Esophagus squamous epithelium (tissue), 5 donors: ENCODE results near the gene PRKG1. TPM values are rescaled to one million over a fixed set of nuclear protein-coding genes. Genes with fewer than 3 reads are reported as not detected.

Experiments
- DNase-seq: peaks from one replicate; lab custom pipeline; 2025; lab: John Stamatoyannopoulos, UW
- H3K27ac ChIP-seq, 4 donors: fragments of 200-600 bp; sonication (generic); one replicate each; pipeline ENCODE4 v1.5.1; 2016 to 2019; ENCODE audit warnings: mild to moderate bottlenecking in 1 of 4
- H3K27me3 ChIP-seq, 4 donors: fragments of 200-600 bp; sonication (generic); 1 replicate in 3 of 4; 2 replicates in 1 of 4; pipeline versions ENCODE4 v1.5.1 to v1.6.0; 2017 to 2021; ENCODE audit warnings: antibody characterized with exemption in 1 of 4
- H3K36me3 ChIP-seq, 3 donors: fragments of 200-600 bp; sonication (generic); one replicate each; pipeline ENCODE4 v1.5.1; 2016 to 2019
- H3K4me1 ChIP-seq, 3 donors: fragments of 200-600 bp; sonication (generic); one replicate each; pipeline ENCODE4 v1.5.1; 2017 to 2019
- H3K4me3 ChIP-seq, 4 donors: fragments of 200-600 bp; sonication (generic); 1 replicate in 3 of 4; 2 replicates in 1 of 4; pipeline ENCODE4 v1.5.1; 2016 to 2019; ENCODE audit warnings: mild to moderate bottlenecking in 2 of 4, moderate library complexity in 1 of 4
- H3K9me3 ChIP-seq, 3 donors: fragments of 200-600 bp; sonication (generic); one replicate each; pipeline ENCODE4 v1.5.1; 2016 to 2019
- POLR2A ChIP-seq, 4 donors: fragments of 450-650 bp; IDR thresholded peaks; one replicate each; pipeline ENCODE4 v1.6.1; 2017; ENCODE audit warnings: antibody characterized with exemption in 4 of 4, mild to moderate bottlenecking in 4 of 4, moderate library complexity in 3 of 4
- WGBS, 2 donors: methylation state at CpG; one replicate each; pipeline ENCODE4 v1.1.5; 2018; 5-methylcytosine and 5-hydroxymethylcytosine counted together
- intact Hi-C: fragments of 100-400 bp; cut with DNase I; formaldehyde crosslinking; loops from one replicate; pipeline ENCODE4 v1.15.0; 2022
- total RNA-seq, 4 donors: library from RNA; depleted of rRNA; stranded (reverse); fragments of >200 nt; gene quantifications; one replicate each; pipeline ENCODE4 v1.1.0, GENCODE V29; 2016
- TF ChIP-seq, protein P1 (sequence below), 6 experiments: fragments of 450-650 bp in 4 of 6; fragments of 200-600 bp in 2 of 6; sonication (generic) in 2 of 6; IDR thresholded peaks; one replicate each; pipeline ENCODE4 v1.5.1; 2016 to 2019; ENCODE audit warnings: antibody characterized with exemption in 6 of 6, mild to moderate bottlenecking in 4 of 6, moderate library complexity in 4 of 6
- donor health status: DM: yes; HTN: yes; CAD: no.

The PRKG1 gene
- total RNA-seq, 4 donors from 2014 or later: 2.0 to 10.9 (median 3.8) TPM

- Histone ChIP-seq H3K36me3 (no peaks in the 10 kb centered on the region), H3K4me1 (peaks cover 0 to 28% (median 8%) of the 10 kb centered on the region in 3 donors), H3K27me3 (no peaks in the 10 kb centered on the region), H3K27ac (no peak overlapping the region), H3K4me3 (no peak overlapping the region), H3K9me3 (no peaks in the 10 kb centered on the region)
- intact Hi-C loops: no loop called here
- TF ChIP-seq POLR2A (IDR thresholded peaks at IDR 0.05): no peak
- TF ChIP-seq, protein P1, sequence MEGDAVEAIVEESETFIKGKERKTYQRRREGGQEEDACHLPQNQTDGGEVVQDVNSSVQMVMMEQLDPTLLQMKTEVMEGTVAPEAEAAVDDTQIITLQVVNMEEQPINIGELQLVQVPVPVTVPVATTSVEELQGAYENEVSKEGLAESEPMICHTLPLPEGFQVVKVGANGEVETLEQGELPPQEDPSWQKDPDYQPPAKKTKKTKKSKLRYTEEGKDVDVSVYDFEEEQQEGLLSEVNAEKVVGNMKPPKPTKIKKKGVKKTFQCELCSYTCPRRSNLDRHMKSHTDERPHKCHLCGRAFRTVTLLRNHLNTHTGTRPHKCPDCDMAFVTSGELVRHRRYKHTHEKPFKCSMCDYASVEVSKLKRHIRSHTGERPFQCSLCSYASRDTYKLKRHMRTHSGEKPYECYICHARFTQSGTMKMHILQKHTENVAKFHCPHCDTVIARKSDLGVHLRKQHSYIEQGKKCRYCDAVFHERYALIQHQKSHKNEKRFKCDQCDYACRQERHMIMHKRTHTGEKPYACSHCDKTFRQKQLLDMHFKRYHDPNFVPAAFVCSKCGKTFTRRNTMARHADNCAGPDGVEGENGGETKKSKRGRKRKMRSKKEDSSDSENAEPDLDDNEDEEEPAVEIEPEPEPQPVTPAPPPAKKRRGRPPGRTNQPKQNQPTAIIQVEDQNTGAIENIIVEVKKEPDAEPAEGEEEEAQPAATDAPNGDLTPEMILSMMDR (IDR thresholded peaks at IDR 0.05): peak in 1 of 6 experiments; percentile 35
- no peak for DNase-seq
- WGBS, 2 donors: 53 to 55% methylated on average over 1 of the region's 1 CpG
Measured at GRCh38 chr10:51892965-51893658, 818.8 kb downstream of the PRKG1 start.

- Histone ChIP-seq H3K4me3 (no peak overlapping the region), H3K36me3 (no peaks in the 10 kb centered on the region), H3K27me3 (no peaks in the 10 kb centered on the region), H3K27ac (peak overlapping the region in 3 of 4 donors; percentile 24 to 37 (median 26)), H3K4me1 (peaks cover 0 to 28% (median 8%) of the 10 kb centered on the region in 3 donors), H3K9me3 (no peaks in the 10 kb centered on the region)
- TF ChIP-seq, protein P1 (IDR thresholded peaks at IDR 0.05): no peak
- TF ChIP-seq POLR2A (IDR thresholded peaks at IDR 0.05): no peak
- 35 to 38% methylated on average over 5 of the region's 5 CpGs for WGBS, 2 donors
- intact Hi-C loops: no loop called here
- no peak for DNase-seq
Measured at GRCh38 chr10:51894771-51895578, 820.7 kb downstream of the PRKG1 start.

DNA sequence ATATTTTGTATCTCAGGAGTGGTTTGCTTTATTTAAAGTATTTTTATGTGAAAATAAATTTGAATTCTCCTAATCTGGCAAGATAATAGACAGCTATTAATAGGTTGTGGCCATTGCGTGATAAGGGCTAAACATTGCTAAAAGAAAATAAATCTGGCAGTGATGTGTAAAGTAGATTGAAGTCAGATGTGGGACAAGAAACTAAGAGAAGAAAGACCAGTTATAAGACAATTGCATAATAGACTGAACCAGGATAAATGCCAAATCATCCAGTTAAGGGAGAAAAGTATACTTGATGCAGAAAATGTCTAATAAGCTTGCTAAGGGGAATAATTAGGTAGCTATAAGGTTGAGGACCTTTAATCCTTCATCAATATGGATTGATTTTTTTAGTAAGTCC lies 822.6 kb downstream of the PRKG1 start:
- no peaks in the 10 kb centered on the region for H3K9me3 ChIP-seq
- no peaks in the 10 kb centered on the region for H3K27me3 ChIP-seq
- DNase-seq: no peak
- H3K27ac ChIP-seq: no peak overlapping the region
- no peaks in the 10 kb centered on the region for H3K36me3 ChIP-seq
- peaks cover 0 to 28% (median 8%) of the 10 kb centered on the region in 3 donors for H3K4me1 ChIP-seq
- TF ChIP-seq, protein P1 (IDR thresholded peaks at IDR 0.05): no peak
- no peak for TF ChIP-seq POLR2A (IDR thresholded peaks at IDR 0.05)
- intact Hi-C loops: no loop called here
- 41 to 47% methylated on average over 1 of the region's 1 CpG for WGBS, 2 donors
- no peak overlapping the region for H3K4me3 ChIP-seq

DNA sequence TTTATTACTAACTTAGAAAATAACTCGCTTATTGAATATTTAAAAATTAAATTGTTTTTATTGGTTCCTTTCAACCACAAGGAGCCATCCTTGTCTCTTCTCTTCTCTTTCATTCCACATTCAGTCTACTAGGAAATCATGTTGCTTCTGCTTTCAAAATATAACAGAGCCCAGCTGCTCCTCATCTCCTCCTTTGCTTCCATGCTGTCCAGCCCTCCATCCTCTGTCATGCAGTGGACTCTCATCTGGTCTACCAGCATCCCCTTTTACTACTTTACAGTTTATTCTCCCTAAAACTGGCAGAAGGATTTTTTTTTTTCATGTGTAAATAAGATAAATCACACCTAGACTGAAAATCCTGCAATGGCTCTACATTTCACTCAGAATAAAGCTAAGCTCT lies 823.3 kb downstream of the PRKG1 start:
- Histone ChIP-seq H3K4me3 (no peak overlapping the region), H3K9me3 (no peaks in the 10 kb centered on the region), H3K4me1 (peaks cover 0 to 28% (median 8%) of the 10 kb centered on the region in 3 donors), H3K27ac (no peak overlapping the region), H3K36me3 (no peaks in the 10 kb centered on the region), H3K27me3 (no peaks in the 10 kb centered on the region)
- TF ChIP-seq, protein P1 (IDR thresholded peaks at IDR 0.05): no peak
- no peak for TF ChIP-seq POLR2A (IDR thresholded peaks at IDR 0.05)
- intact Hi-C loops: no loop called here
- DNase-seq: no peak
- 80 to 87% methylated on average over 1 of the region's 1 CpG for WGBS, 2 donors

- H3K9me3 ChIP-seq: no peaks in the 10 kb centered on the region
- no peak for DNase-seq
- no peak overlapping the region for H3K4me3 ChIP-seq
- TF ChIP-seq, protein P1 (IDR thresholded peaks at IDR 0.05): no peak
- TF ChIP-seq POLR2A (IDR thresholded peaks at IDR 0.05): no peak
- intact Hi-C loops: no loop called here
- no peaks in the 10 kb centered on the region for H3K27me3 ChIP-seq
- WGBS, 2 donors: 94 to 97% methylated on average over 1 of the region's 1 CpG
- H3K27ac ChIP-seq: no peak overlapping the region
- H3K36me3 ChIP-seq: no peaks in the 10 kb centered on the region
- peaks cover 0 to 24% (median 8%) of the 10 kb centered on the region in 3 donors for H3K4me1 ChIP-seq
Measured at GRCh38 chr10:51900180-51900579, 825.9 kb downstream of the PRKG1 start.
